Chondrocyte (in vitro differentiated cells): ENCODE measurements around the gene EIF5. TPM values are rescaled to one million over a fixed set of nuclear protein-coding genes. Genes with fewer than 3 reads are reported as not detected.
A peak's percentile ranks its signal among the peaks of the same experiment; 100 is the strongest.

Experiments used
- DNase-seq: peaks from one replicate; pipeline ENCODE4 v3.0.0; 2021; ENCODE audit warnings: mixed read lengths, low spot score
- H3K27ac Mint-ChIP-seq: one replicate; pipeline ENCODE4 v1.8.0; 2021; ENCODE audit warnings: mild to moderate bottlenecking, moderate library complexity, mixed read lengths; ENCODE audit not compliant: unreplicated experiment
- H3K27me3 Mint-ChIP-seq: 2 replicates; pipeline ENCODE4 v1.8.0; 2021; ENCODE audit warnings: low read depth, mixed read lengths
- H3K36me3 Mint-ChIP-seq: 2 replicates; pipeline ENCODE4 v1.8.0; 2021; ENCODE audit warnings: low read depth, mixed read lengths
- H3K4me1 Mint-ChIP-seq: 2 replicates; pipeline ENCODE4 v1.8.0; 2021; ENCODE audit warnings: low read depth, mild to moderate bottlenecking, mixed read lengths
- H3K4me3 Mint-ChIP-seq: one replicate; pipeline ENCODE4 v1.8.0; 2021; ENCODE audit warnings: mild to moderate bottlenecking, moderate library complexity, mixed read lengths; ENCODE audit not compliant: unreplicated experiment
- H3K9me3 Mint-ChIP-seq: 2 replicates; pipeline ENCODE4 v1.8.0; 2021; ENCODE audit warnings: low read depth, mixed read lengths
- CTCF ChIP-seq: fragments of 200-600 bp; sonication (generic); IDR thresholded peaks from 2 replicates; pipeline ENCODE4 v1.5.0; 2021; ENCODE audit warnings: antibody characterized with exemption, mild to moderate bottlenecking, moderate library complexity
- total RNA-seq: library from RNA; stranded (reverse); gene quantifications from 3 replicates; pipeline ENCODE4 v1.2.1, GENCODE V29; 2021

Gene EIF5
- total RNA-seq, 1 donor from 2014 or later = 212 TPM

- Mint-ChIP-seq H3K9me3 (no peaks in the 10 kb centered on the region), H3K4me3 (no peak overlapping the region), H3K36me3 (no peaks in the 10 kb centered on the region), H3K27me3 (no peaks in the 10 kb centered on the region), H3K27ac (no peak overlapping the region), H3K4me1 (peaks cover 7% of the 10 kb centered on the region)
- TF ChIP-seq CTCF = no peak
- DNase-seq = no peak
Observed at GRCh38 chr14:103374121-103374520, 40.1 kb downstream of the EIF5 start.

GRCh38 chr14:103377522-103378037 lies 43.5 kb downstream of the EIF5 start:
- H3K4me3 Mint-ChIP-seq = no peak overlapping the region
- no peak for DNase-seq
- H3K9me3 Mint-ChIP-seq = no peaks in the 10 kb centered on the region
- no peaks in the 10 kb centered on the region for H3K27me3 Mint-ChIP-seq
- TF ChIP-seq CTCF = no peak
- H3K36me3 Mint-ChIP-seq = no peaks in the 10 kb centered on the region
- no peak overlapping the region for H3K27ac Mint-ChIP-seq
- peaks cover 2% of the 10 kb centered on the region for H3K4me1 Mint-ChIP-seq

- H3K27ac Mint-ChIP-seq = no peak overlapping the region
- no peaks in the 10 kb centered on the region for H3K36me3 Mint-ChIP-seq
- no peak overlapping the region for H3K4me3 Mint-ChIP-seq
Observed at GRCh38 chr14:103378038-103378854, 44.2 kb downstream of the EIF5 start.

GRCh38 chr14:103380719-103381377 lies 46.8 kb downstream of the EIF5 start:
- H3K27me3 Mint-ChIP-seq = no peaks in the 10 kb centered on the region
- no peak overlapping the region for H3K4me3 Mint-ChIP-seq
- peaks cover 8% of the 10 kb centered on the region for H3K4me1 Mint-ChIP-seq
- no peaks in the 10 kb centered on the region for H3K36me3 Mint-ChIP-seq
- H3K27ac Mint-ChIP-seq = no peak overlapping the region
- DNase-seq = no peak
- no peaks in the 10 kb centered on the region for H3K9me3 Mint-ChIP-seq
- TF ChIP-seq CTCF = no peak

More at GRCh38 chr14:103378038-103378854, 44.2 kb downstream of the EIF5 start:
- Mint-ChIP-seq H3K27me3 (no peaks in the 10 kb centered on the region), H3K9me3 (no peaks in the 10 kb centered on the region), H3K4me1 (no peaks in the 10 kb centered on the region)
- no peak for DNase-seq
- no peak for TF ChIP-seq CTCF

- peak overlapping the region; percentile 46 for H3K27ac Mint-ChIP-seq
- H3K4me1 Mint-ChIP-seq = peaks cover 15% of the 10 kb centered on the region
- no peaks in the 10 kb centered on the region for H3K27me3 Mint-ChIP-seq
- no peak for DNase-seq
- H3K9me3 Mint-ChIP-seq = no peaks in the 10 kb centered on the region
- no peaks in the 10 kb centered on the region for H3K36me3 Mint-ChIP-seq
- TF ChIP-seq CTCF = no peak
- no peak overlapping the region for H3K4me3 Mint-ChIP-seq
Observed at GRCh38 chr14:103382376-103382775, 48.3 kb downstream of the EIF5 start.
